SH-SY5Y (cell line): ENCODE results near the gene CFB.

ENCODE experiments used
- GATA2 ChIP-seq: IDR thresholded peaks from 2 replicates; pipeline ENCODE4 v1.6.1; 2011; ENCODE audit warnings: mild to moderate bottlenecking, low read depth, low read length
- GATA3 ChIP-seq: IDR thresholded peaks from 2 replicates; pipeline ENCODE4 v1.6.1; 2011; ENCODE audit warnings: low read depth, mild to moderate bottlenecking, low read length, moderate library complexity

CFB gene

DNA sequence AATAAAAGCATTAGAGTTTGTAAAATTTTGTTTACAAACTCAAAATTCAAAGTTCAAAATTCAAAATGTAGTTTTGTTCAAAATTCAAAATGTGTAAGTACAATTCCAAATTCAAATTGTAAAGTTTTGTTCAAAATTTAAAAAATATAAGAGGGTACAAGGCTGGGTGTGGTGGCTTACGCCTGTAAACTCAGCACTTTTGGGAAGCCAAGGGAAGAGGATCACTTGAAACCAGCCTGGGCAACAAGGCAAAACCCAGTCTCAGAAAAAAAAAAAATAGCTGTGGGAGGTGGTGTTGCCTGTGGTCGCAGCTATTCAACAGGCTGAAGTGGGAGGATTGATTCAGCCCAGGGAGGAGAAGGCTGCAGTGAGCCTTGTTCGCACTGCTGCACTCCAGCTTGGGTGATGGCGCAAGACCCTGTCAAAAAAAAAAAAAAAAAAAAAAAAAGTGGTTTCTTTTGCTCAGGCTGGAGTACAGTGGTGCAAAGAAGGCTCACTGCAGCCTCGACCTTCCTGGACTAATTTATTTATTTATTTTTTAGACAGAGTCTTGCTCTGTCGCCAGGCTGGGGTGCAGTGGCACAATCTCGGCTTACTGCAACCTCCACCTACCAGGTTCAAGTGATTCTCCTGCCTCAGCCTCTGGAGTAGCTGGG lies 38.6 kb upstream of the CFB start:
- TF ChIP-seq GATA2: no peak
- TF ChIP-seq GATA3: no peak

GRCh38 chr6:31908791-31909190 lies 37.1 kb upstream of the CFB start:
- TF ChIP-seq GATA3 (no peak), GATA2 (no peak)

DNA sequence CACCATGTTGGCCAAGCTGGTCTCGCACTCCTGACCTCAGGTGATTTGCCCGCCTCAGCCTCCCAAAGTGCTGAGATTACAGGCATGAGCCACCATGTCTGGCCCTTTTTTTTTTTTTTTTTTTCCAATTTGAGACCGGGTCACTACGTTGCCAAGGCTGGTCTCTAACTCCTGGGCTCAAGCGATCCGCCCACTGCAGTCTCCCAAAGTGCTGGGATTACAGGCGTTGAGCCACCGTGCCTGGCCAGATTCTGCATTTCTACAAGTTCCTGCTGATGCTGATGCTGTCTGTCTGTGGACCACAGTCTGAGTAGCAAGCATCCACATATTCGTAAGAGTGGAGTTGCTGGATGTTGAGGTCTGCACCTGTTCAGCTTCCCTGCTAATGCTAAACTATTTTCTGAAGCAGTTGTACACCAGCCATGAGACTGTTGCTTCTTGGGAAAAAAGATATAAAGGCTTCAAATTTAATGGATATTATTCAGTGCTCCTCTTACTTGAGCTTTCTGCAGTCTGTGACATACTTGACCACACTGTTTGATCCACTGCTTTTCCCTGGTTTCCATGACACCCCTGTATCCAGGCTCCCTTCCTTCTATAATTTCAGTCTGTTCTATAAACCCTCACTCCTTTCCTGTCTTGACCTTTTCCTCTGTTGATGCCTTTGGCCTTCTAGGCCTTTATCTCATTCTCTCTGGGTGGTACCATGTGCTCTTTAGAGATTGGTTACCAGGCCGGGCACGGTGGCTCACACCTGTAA lies 33.9 kb upstream of the CFB start:
- no peak for TF ChIP-seq GATA3
- no peak for TF ChIP-seq GATA2

DNA sequence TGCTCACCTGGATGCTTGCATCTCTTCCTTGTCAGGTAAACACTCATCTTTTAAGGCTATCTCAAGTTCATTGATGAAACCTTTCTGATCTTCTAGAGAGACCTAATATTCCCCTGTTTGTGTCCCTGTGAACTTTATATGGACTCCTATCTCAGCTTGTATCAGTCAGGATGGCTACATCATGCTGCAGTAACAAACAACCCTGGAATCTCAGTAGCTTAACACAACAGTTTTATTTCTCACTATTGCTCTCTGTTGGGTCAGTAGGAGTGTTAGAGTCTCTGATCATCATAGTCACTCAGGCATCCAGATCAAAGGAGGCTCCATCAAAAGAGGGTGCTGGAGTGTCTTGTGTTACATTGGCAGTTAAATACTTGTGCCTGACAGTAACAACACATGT lies 30.5 kb upstream of the CFB start:
- TF ChIP-seq GATA3 (no peak), GATA2 (no peak)

GRCh38 chr6:31915756-31916155 lies 30.1 kb upstream of the CFB start:
- TF ChIP-seq GATA2: no peak
- TF ChIP-seq GATA3: no peak

- TF ChIP-seq GATA2 (no peak), GATA3 (no peak)
Measured at GRCh38 chr6:31918069-31918720, 27.7 kb upstream of the CFB start.

DNA sequence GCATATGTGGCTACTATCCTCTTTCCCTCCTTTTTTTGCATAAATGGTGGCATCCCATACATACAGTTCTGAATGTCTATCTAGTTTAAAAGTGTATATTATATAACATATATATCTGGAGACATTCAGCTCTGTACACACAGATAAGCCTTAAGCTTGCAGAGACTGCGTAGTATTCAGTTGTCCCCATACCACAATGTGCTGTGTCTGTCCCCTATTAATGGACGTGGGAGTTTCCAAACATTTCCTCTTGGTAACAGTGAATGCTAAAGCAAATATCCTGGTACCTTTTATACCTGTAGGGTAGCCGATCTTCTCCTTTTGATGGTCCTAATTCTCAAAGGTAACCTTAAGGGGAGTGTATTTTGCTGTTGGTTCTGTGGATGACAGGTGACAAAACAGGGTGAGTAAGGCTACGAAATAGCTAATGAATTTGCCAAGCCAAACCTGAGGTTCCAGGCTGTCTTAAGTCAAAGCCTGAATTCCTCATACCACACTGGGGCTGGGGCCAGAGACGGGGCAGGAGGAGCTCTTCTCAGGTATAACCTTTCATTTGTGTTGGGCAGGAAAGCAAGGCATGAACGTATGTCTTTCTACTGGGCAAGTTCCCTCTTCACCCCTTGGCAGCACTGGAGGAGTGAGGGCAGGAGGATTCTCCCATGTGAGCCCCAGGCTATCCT lies 26.1 kb upstream of the CFB start:
- no peak for TF ChIP-seq GATA3

DNA sequence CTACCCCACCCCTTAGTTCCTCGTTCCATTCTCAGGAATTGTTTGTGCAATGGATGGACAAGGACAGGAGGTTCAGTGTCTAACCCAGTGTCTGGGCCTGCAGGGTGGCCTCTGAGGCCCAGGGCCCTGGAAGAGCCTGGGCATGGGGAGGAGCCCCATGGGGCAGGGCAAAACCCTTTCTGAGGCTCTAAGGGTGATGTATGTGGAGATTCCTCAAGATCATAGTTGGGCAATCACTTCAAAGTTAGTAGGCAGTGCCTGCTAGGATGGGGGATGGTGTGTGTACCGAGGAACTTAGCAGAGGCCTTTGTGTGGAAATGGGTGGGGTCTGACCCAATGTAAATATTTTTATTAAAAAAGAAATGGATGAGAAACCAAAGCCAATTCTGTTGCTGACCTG lies 25.1 kb upstream of the CFB start:
- no peak for TF ChIP-seq GATA3
- no peak for TF ChIP-seq GATA2

DNA sequence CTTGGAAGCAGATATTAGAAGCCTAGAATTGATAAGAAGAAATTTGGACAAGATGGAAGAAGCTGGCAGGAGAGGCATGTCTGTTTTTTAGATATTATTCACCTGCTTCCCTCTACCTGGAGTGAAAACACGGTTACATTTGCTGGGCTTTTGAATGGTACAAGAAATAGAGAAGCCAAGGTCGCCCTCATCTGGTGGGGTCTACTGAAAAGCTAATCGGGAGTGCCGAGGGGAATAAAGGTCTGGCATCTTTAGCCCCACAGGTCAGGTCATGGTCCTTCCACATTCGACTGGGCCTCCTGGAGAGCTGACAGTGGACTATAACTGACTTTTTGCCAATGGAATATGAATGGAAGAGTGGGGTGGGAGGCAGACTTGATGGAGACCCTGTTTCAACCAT lies 23.0 kb upstream of the CFB start:
- TF ChIP-seq GATA2 (no peak), GATA3 (no peak)

- TF ChIP-seq GATA2 (no peak), GATA3 (no peak)
Measured at GRCh38 chr6:31927242-31927862, 18.5 kb upstream of the CFB start, which contains the start of gene C2. Gene C2 (plus strand): TSS chr6:31927717. CDS start chr6:31927753, 36 bp downstream.

- no peak for TF ChIP-seq GATA3
- TF ChIP-seq GATA2: no peak
Measured at GRCh38 chr6:31927863-31928671, 17.8 kb upstream of the CFB start.

DNA sequence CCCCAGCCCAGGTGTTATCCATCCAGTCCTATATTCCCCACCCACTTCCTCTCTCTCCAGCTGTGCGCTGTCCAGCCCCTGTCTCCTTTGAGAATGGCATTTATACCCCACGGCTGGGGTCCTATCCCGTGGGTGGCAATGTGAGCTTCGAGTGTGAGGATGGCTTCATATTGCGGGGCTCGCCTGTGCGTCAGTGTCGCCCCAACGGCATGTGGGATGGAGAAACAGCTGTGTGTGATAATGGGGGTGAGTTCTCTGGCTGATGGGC lies 17.3 kb upstream of the CFB start:
- TF ChIP-seq GATA3 (no peak), GATA2 (no peak)

DNA sequence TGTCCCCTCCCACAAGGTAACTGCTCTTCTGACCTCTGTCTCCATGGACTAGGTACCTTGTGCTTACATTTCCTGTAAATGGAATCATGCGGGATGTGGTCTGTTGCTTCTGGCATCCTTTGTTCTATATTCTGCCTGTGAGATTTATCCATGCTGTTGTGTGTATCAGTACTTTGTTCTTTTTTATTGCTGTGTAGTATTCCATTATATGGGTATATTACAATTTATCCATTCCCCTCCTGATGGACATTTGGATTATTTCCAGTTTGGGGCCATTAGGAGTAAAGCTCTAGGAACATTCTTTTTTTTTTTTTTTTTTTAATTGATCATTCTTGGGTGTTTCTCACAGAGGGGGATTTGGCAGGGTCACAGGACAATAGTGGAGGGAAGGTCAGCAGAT lies 14.9 kb upstream of the CFB start:
- TF ChIP-seq GATA2: no peak
- TF ChIP-seq GATA3: no peak
